Measurements from ENCODE around the gene KCNN3. TPM values are rescaled to one million over a fixed set of nuclear protein-coding genes. Genes with fewer than 3 reads are reported as not detected.

The KCNN3 gene
- total and polyA plus RNA-seq, 2 of the 13 experiments (the other 11 are each of a cell fraction or from before 2014, with no cell fraction given), result not detected

- no peak overlapping the region for H3K4me3 ChIP-seq (replicated peaks in 1 of 3; ENCODE audit: insufficient read depth in 1 of 3, low read depth in 2 of 3, low read length in 3 of 3)
- H3K9me3 ChIP-seq (ENCODE audit: low read length), result no peaks in the 10 kb centered on the region
- FAIRE-seq, result no peak
- no peaks in the 10 kb centered on the region for H3K4me1 ChIP-seq (ENCODE audit: insufficient read depth, low read length)
- in situ Hi-C loops (cut with HindIII; ENCODE audit: extremely low pct_ligation_motif_present, low pct_unique_long_range_greater_than_20kb) (no loop called here), intact Hi-C loops (cut with micrococcal nuclease; ENCODE audit: unreplicated experiment) (no loop called here)
- POLR2A ChIA-PET, result no interaction called here
- no TSS peak for BruUV-seq (replicated peaks)
- 52% methylated on average over 14 of the region's 16 CpGs for WGBS (ENCODE audit: low lambda C conversion rate)
- H3K9ac ChIP-seq (ENCODE audit: insufficient read depth, low read depth, low read length), result no peak overlapping the region
- H3K4me2 ChIP-seq (ENCODE audit: low read depth, low read length), result no peak overlapping the region
- H3K79me2 ChIP-seq (ENCODE audit: insufficient read depth, low read length), result no peaks in the 10 kb centered on the region
- no peaks in the 10 kb centered on the region for H3K36me3 ChIP-seq (replicated peaks in 1 of 2; ENCODE audit: control insufficient read depth in 1 of 2, insufficient read depth in 2 of 2, low read length in 2 of 2)
- no peaks in the 10 kb centered on the region for H4K20me1 ChIP-seq (ENCODE audit: insufficient read depth, low read length)
- DNase-seq (ENCODE audit: low spot score), result no peak
- TF ChIP-seq MAFK (conservative IDR thresholded peaks at IDR 0.05 in 1 of 2, IDR thresholded peaks at IDR 0.05 in 1 of 2; ENCODE audit: low read length in 2 of 2) (peak in 1 of 2 experiments; percentile 58; a peak in 2 of 4 replicates), CHCHD3 (CRISPR knock-in tag; IDR thresholded peaks at IDR 0.05) (no peak)
- no peak overlapping the region for H2AFZ ChIP-seq (ENCODE audit: low read length)
- H3K27me3 ChIP-seq (ENCODE audit: control insufficient read depth in 1 of 2, insufficient read depth in 2 of 2, low read length in 2 of 2), result peaks cover 2 to 44% of the 10 kb centered on the region in 2 experiments; a peak in 4 of 5 replicates
- CTCF ChIA-PET (ENCODE audit: low intra/inter-chr PET ratio, low total read pairs), result no interaction called here
- no peak for ATAC-seq
- H3K27ac ChIP-seq (ENCODE audit: extremely low read length, insufficient read depth, low read length), result no peak overlapping the region
Observed at GRCh38 chr1:154801234-154802011, 68.7 kb downstream of the KCNN3 start.

GRCh38 chr1:154799188-154799587 is 70.9 kb downstream of the KCNN3 start:
- no TSS peak for BruUV-seq (replicated peaks)
- TF ChIP-seq ZNF280B (CRISPR knock-in tag; IDR thresholded peaks at IDR 0.05; ENCODE audit: borderline replicate concordance) (no peak), ZNF318 (CRISPR knock-in tag; IDR thresholded peaks at IDR 0.05) (no peak), HHEX (CRISPR knock-in tag; IDR thresholded peaks at IDR 0.05) (no peak), ELF3 (CRISPR knock-in tag; IDR thresholded peaks at IDR 0.05) (no peak), ZNF253 (CRISPR knock-in tag; IDR thresholded peaks at IDR 0.05; ENCODE audit: borderline replicate concordance) (no peak), ZNF766 (CRISPR knock-in tag; IDR thresholded peaks at IDR 0.05; ENCODE audit: borderline replicate concordance) (no peak)

More at GRCh38 chr1:154799188-154799587, 70.9 kb downstream of the KCNN3 start:
- no peak overlapping the region for H3K4me3 ChIP-seq (replicated peaks in 1 of 3; ENCODE audit: insufficient read depth in 1 of 3, low read depth in 2 of 3, low read length in 3 of 3)
- no peaks in the 10 kb centered on the region for H4K20me1 ChIP-seq (ENCODE audit: insufficient read depth, low read length)
- ATAC-seq (no peak), DNase-seq (ENCODE audit: low spot score) (no peak), FAIRE-seq (no peak)
- no peaks in the 10 kb centered on the region for H3K4me1 ChIP-seq (ENCODE audit: insufficient read depth, low read length)
- ChIA-PET POLR2A (no interaction called here), CTCF (ENCODE audit: low intra/inter-chr PET ratio, low total read pairs) (no interaction called here)
- WGBS (ENCODE audit: low lambda C conversion rate), result 16% methylated on average over 3 of the region's 5 CpGs
- no peaks in the 10 kb centered on the region for H3K9me3 ChIP-seq (ENCODE audit: low read length)
- H3K4me2 ChIP-seq (ENCODE audit: low read depth, low read length), result no peak overlapping the region
- intact Hi-C loops (cut with micrococcal nuclease; ENCODE audit: unreplicated experiment), result no loop called here
- H3K79me2 ChIP-seq (ENCODE audit: insufficient read depth, low read length), result no peaks in the 10 kb centered on the region
- H3K27me3 ChIP-seq (ENCODE audit: control insufficient read depth in 1 of 2, insufficient read depth in 2 of 2, low read length in 2 of 2), result peaks cover 5 to 28% of the 10 kb centered on the region in 2 experiments; a peak in 4 of 5 replicates
- no peak overlapping the region for H3K27ac ChIP-seq (ENCODE audit: extremely low read length, insufficient read depth, low read length)
- H3K9ac ChIP-seq (ENCODE audit: insufficient read depth, low read depth, low read length), result no peak overlapping the region
- H2AFZ ChIP-seq (ENCODE audit: low read length), result no peak overlapping the region
- in situ Hi-C loops (cut with HindIII; ENCODE audit: extremely low pct_ligation_motif_present, low pct_unique_long_range_greater_than_20kb), result no loop called here
- no peaks in the 10 kb centered on the region for H3K36me3 ChIP-seq (replicated peaks in 1 of 2; ENCODE audit: control insufficient read depth in 1 of 2, insufficient read depth in 2 of 2, low read length in 2 of 2)

All from HepG2 (cell line).